ENCODE data around the gene CHIC2.

CHIC2 gene

GRCh38 chr4:53997898-53998297 is 66.5 kb downstream of the CHIC2 start:
- in situ Hi-C loops (cut with MboI; ENCODE audit: low pct_unique_long_range_greater_than_20kb, low sequenced_read_pairs, unreplicated experiment), result no loop called here
- no peak for TF ChIP-seq CTCF (IDR thresholded peaks at IDR 0.05; ENCODE audit: extremely low read depth, insufficient read depth, missing control alignments)
- DNase-seq (ENCODE audit: low spot score), result no peak

GRCh38 chr4:53994382-53995102 is 69.9 kb downstream of the CHIC2 start:
- in situ Hi-C loops (cut with MboI; ENCODE audit: low pct_unique_long_range_greater_than_20kb, low sequenced_read_pairs, unreplicated experiment), result no loop called here
- no peak for DNase-seq (ENCODE audit: low spot score)
- TF ChIP-seq CTCF (IDR thresholded peaks at IDR 0.05; ENCODE audit: extremely low read depth, insufficient read depth, missing control alignments), result no peak

GRCh38 chr4:53992785-53993184 is 71.6 kb downstream of the CHIC2 start:
- in situ Hi-C loops (cut with MboI; ENCODE audit: low pct_unique_long_range_greater_than_20kb, low sequenced_read_pairs, unreplicated experiment), result no loop called here
- TF ChIP-seq CTCF (IDR thresholded peaks at IDR 0.05; ENCODE audit: extremely low read depth, insufficient read depth, missing control alignments), result no peak
- no peak for DNase-seq (ENCODE audit: low spot score)

- no peak for TF ChIP-seq CTCF (IDR thresholded peaks at IDR 0.05; ENCODE audit: extremely low read depth, insufficient read depth, missing control alignments)
- no peak for DNase-seq (ENCODE audit: low spot score)
- in situ Hi-C loops (cut with MboI; ENCODE audit: low pct_unique_long_range_greater_than_20kb, low sequenced_read_pairs, unreplicated experiment), result no loop called here
Measured at GRCh38 chr4:53991821-53992220, 72.6 kb downstream of the CHIC2 start.

GRCh38 chr4:53990641-53991040 is 73.8 kb downstream of the CHIC2 start:
- no peak for TF ChIP-seq CTCF (IDR thresholded peaks at IDR 0.05; ENCODE audit: extremely low read depth, insufficient read depth, missing control alignments)
- in situ Hi-C loops (cut with MboI; ENCODE audit: low pct_unique_long_range_greater_than_20kb, low sequenced_read_pairs, unreplicated experiment), result no loop called here

GRCh38 chr4:53987761-53988171 is 76.6 kb downstream of the CHIC2 start:
- TF ChIP-seq CTCF (IDR thresholded peaks at IDR 0.05; ENCODE audit: extremely low read depth, insufficient read depth, missing control alignments), result no peak
- in situ Hi-C loops (cut with MboI; ENCODE audit: low pct_unique_long_range_greater_than_20kb, low sequenced_read_pairs, unreplicated experiment), result no loop called here
- no peak for DNase-seq (ENCODE audit: low spot score)

More at GRCh38 chr4:53990641-53991040, 73.8 kb downstream of the CHIC2 start:
- no peak for DNase-seq (ENCODE audit: low spot score)
